Breast epithelium (tissue), 4 donors: ENCODE data around the gene ZNF470. TPM values are rescaled to one million over a fixed set of nuclear protein-coding genes. Genes with fewer than 3 reads are reported as not detected.

Experiments used
- DNase-seq, 2 donors: peaks; one replicate each; pipeline ENCODE4 v3.0.0-alpha.2; 2019; ENCODE audit warnings: low spot score in 2 of 2
- H3K27ac ChIP-seq, 2 donors: fragments of 200-600 bp; sonication (generic) in 1 of 2; one replicate each; pipeline ENCODE4 v1.5.1; 2016 to 2019; ENCODE audit warnings: mild to moderate bottlenecking in 1 of 2
- H3K27me3 ChIP-seq, 2 donors: fragments of 200-600 bp; sonication (generic) in 1 of 2; one replicate each; pipeline versions ENCODE4 v1.5.1 to v1.6.0; 2017 to 2019; ENCODE audit warnings: control low read depth in 1 of 2, mild to moderate bottlenecking in 1 of 2
- H3K36me3 ChIP-seq: fragments of 200-600 bp; one replicate; pipeline ENCODE4 v1.5.1; 2019
- H3K4me1 ChIP-seq, 2 donors: fragments of 200-600 bp; sonication (generic); one replicate each; pipeline ENCODE4 v1.5.1; 2016 to 2019; ENCODE audit warnings: control low read depth in 1 of 2
- H3K4me3 ChIP-seq, 3 donors: fragments of 200-600 bp; sonication (generic); 1 replicate in 2 of 3; 2 replicates in 1 of 3; pipeline ENCODE4 v1.5.1; 2016 to 2019; ENCODE audit warnings: mild to moderate bottlenecking in 3 of 3, moderate library complexity in 2 of 3
- H3K9me3 ChIP-seq, 2 donors: fragments of 200-600 bp; sonication (generic) in 1 of 2; one replicate each; pipeline ENCODE4 v1.5.1; 2016 to 2019; ENCODE audit warnings: control low read depth in 1 of 2
- POLR2A ChIP-seq: fragments of 450-650 bp; IDR thresholded peaks from one replicate; pipeline ENCODE4 v1.6.1; 2016; ENCODE audit warnings: antibody characterized with exemption, mild to moderate bottlenecking, moderate library complexity
- POLR2AphosphoS5 ChIP-seq, 3 donors: sonication (generic); formaldehyde crosslinking; IDR thresholded peaks; one replicate each; pipeline ENCODE4 v1.6.1; 2017; ENCODE audit warnings: antibody characterized with exemption in 3 of 3
- intact Hi-C: fragments of 100-400 bp; cut with DNase I; formaldehyde crosslinking; loops from one replicate; pipeline ENCODE4 v1.15.1; 2023; ENCODE audit warnings: low total_unique reads
- total RNA-seq, 3 donors: library from RNA; depleted of rRNA; stranded (reverse); fragments of >200 nt; gene quantifications; one replicate each; pipeline ENCODE4 v1.1.0, GENCODE V29; 2016
- TF ChIP-seq, protein P1 (sequence below), 3 donors: fragments of 450-650 bp; IDR thresholded peaks; one replicate each; pipeline ENCODE4 v1.5.1; 2016 to 2017; ENCODE audit warnings: antibody characterized with exemption in 3 of 3, mild to moderate bottlenecking in 3 of 3, moderate library complexity in 3 of 3

Gene ZNF470
- total RNA-seq, 3 donors from 2014 or later, result 2.9 to 4.1 (median 3.4) TPM

DNA sequence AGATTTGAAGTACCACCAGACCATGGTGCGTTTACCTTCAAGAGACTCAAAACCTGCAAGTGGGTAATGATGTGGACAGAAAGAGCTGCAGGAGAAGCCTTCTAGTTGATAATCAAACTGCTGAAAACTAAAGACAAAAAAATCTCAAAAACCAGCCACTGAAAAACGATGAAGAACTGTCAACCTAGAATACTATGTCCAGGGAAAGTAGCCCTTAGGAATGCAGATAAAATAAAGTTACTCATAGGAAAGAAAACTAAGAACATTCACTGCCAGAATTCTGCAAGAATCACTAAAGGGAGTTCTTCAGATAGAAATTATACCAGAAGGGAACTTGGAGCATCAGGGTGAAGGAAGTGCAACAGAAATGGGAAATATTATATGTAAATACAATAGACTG lies 5.3 kb downstream of the ZNF470 start:
- no peak overlapping the region for H3K4me3 ChIP-seq
- no peaks in the 10 kb centered on the region for H3K27me3 ChIP-seq
- no peaks in the 10 kb centered on the region for H3K4me1 ChIP-seq
- H3K27ac ChIP-seq, result no peak overlapping the region
- DNase-seq, result no peak
- TF ChIP-seq POLR2A (no peak), POLR2AphosphoS5 (IDR thresholded peaks at IDR 0.05) (no peak)
- TF ChIP-seq, protein P1, sequence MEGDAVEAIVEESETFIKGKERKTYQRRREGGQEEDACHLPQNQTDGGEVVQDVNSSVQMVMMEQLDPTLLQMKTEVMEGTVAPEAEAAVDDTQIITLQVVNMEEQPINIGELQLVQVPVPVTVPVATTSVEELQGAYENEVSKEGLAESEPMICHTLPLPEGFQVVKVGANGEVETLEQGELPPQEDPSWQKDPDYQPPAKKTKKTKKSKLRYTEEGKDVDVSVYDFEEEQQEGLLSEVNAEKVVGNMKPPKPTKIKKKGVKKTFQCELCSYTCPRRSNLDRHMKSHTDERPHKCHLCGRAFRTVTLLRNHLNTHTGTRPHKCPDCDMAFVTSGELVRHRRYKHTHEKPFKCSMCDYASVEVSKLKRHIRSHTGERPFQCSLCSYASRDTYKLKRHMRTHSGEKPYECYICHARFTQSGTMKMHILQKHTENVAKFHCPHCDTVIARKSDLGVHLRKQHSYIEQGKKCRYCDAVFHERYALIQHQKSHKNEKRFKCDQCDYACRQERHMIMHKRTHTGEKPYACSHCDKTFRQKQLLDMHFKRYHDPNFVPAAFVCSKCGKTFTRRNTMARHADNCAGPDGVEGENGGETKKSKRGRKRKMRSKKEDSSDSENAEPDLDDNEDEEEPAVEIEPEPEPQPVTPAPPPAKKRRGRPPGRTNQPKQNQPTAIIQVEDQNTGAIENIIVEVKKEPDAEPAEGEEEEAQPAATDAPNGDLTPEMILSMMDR (IDR thresholded peaks at IDR 0.05), result no peak
- H3K36me3 ChIP-seq, result peaks cover 26% of the 10 kb centered on the region
- intact Hi-C loops, result no loop called here
- peaks cover 91 to 93% of the 10 kb centered on the region in 2 donors for H3K9me3 ChIP-seq

DNA sequence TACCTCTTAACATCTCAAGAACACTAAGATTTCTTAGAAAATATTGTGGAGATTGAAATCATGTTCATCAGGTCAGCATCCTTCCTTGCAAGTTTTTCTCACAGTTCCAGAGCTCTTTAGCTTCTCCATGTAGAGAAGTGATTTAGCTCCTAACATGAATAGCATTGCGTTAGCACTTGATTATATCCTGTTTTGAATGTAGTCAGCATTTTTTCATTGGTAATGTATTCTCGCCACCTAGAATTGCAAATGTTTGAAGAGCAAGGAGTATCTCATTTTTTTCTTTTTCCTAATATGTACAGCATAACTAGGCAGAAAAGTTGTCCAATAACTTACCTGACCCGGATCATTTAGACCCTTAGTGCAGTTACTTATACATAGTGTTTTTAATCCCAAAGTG lies 6.6 kb downstream of the ZNF470 start:
- Histone ChIP-seq H3K4me3 (no peak overlapping the region), H3K4me1 (no peaks in the 10 kb centered on the region), H3K9me3 (peaks cover 93 to 99% of the 10 kb centered on the region in 2 donors), H3K27ac (no peak overlapping the region), H3K36me3 (peaks cover 26% of the 10 kb centered on the region), H3K27me3 (no peaks in the 10 kb centered on the region)
- no peak for DNase-seq
- no peak for TF ChIP-seq POLR2A
- TF ChIP-seq, protein P1 (IDR thresholded peaks at IDR 0.05), result no peak
- intact Hi-C loops, result no loop called here

GRCh38 chr19:56577719-56578602 lies 10.7 kb downstream of the ZNF470 start:
- intact Hi-C loops, result no loop called here
- TF ChIP-seq, protein P1 (IDR thresholded peaks at IDR 0.05), result no peak
- no peak for TF ChIP-seq POLR2AphosphoS5 (IDR thresholded peaks at IDR 0.05)
- TF ChIP-seq POLR2A, result no peak
- Histone ChIP-seq H3K9me3 (peaks cover 89 to 100% of the 10 kb centered on the region in 2 donors), H3K4me3 (peak overlapping the region in 1 of 3 donors; percentile 9), H3K4me1 (no peaks in the 10 kb centered on the region), H3K27me3 (no peaks in the 10 kb centered on the region), H3K36me3 (peaks cover 17% of the 10 kb centered on the region), H3K27ac (no peak overlapping the region)
- no peak for DNase-seq

GRCh38 chr19:56594446-56594782 lies 27.1 kb downstream of the ZNF470 start:
- peak overlapping the region in 1 of 2 donors; percentile 48 for H3K27ac ChIP-seq
- no peak for TF ChIP-seq POLR2AphosphoS5 (IDR thresholded peaks at IDR 0.05)
- TF ChIP-seq, protein P1 (IDR thresholded peaks at IDR 0.05), result no peak
- TF ChIP-seq POLR2A, result no peak
- H3K9me3 ChIP-seq, result peaks cover 0 to 18% of the 10 kb centered on the region in 2 donors
- intact Hi-C loops, result no loop called here
- peaks cover 0 to 6% of the 10 kb centered on the region in 2 donors for H3K4me1 ChIP-seq
- peak overlapping the region; percentile 87 to 98 (median 93) for H3K4me3 ChIP-seq
- no peak for DNase-seq
- H3K36me3 ChIP-seq, result no peaks in the 10 kb centered on the region
- H3K27me3 ChIP-seq, result no peaks in the 10 kb centered on the region

DNA sequence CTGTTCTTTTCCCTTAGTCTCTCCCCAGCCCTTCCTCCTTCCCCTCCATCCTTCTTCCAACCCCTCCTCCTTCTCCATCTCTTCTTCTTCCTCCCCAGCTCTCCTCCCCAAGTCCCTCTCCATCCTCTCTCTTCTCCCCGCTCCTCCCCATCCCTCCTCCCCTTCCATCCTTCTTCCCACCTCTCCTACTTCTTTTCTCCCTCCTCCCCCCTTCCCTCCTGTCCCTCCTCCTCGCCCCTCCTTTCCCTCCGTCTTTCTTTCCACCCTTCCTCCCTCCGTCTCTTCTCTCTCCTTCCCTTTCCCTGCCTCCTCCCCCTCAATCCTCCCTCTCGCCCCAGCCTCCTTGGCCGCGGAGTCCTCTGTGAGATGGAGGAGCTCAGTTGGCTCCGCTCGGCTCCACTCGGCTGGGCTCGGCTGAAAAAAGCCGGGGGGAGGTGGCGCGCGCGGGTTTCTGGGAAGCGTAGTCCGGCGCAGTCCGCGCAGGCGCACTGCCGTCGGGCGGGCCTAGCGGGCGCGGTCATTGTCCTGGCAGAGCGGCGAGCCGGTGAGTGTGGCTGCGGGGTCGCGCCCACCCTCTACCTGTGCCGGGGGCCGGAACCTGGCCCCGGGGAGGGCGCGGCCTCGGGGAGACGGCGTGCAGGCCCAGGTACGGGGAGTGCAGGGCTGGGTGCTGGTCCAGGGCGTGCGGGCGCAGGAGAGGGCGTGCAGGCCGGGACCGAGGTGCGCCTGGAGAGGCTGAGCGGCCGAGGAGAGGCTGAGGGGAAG lies 27.7 kb downstream of the ZNF470 start, which contains the start of gene ZNF71:
Gene ZNF71, plus strand, starts transcription at position 520 of the 765 bp plus-strand sequence. CDS start 6,257 bp downstream, outside the sequence.
- Histone ChIP-seq H3K27ac (peak within 1 kb of the TSS; percentile 48 to 70), H3K4me3 (peak within 1 kb of the TSS; percentile 87 to 98 (median 93)), H3K4me1 (peaks cover 0 to 6% of the 10 kb centered on the region in 2 donors), H3K36me3 (no peaks in the 10 kb centered on the region), H3K27me3 (no peaks in the 10 kb centered on the region), H3K9me3 (peaks cover 0 to 13% of the 10 kb centered on the region in 2 donors)
- DNase-seq, result peak; percentile 73 to 85
- TF ChIP-seq POLR2AphosphoS5 (IDR thresholded peaks at IDR 0.05) (peak in 2 of 3 donors; percentile 19 to 47), POLR2A (no peak)
- TF ChIP-seq, protein P1 (IDR thresholded peaks at IDR 0.05), result no peak
- intact Hi-C loops, result no loop called here
